ENCODE measurements around the gene SV2C.

DNA sequence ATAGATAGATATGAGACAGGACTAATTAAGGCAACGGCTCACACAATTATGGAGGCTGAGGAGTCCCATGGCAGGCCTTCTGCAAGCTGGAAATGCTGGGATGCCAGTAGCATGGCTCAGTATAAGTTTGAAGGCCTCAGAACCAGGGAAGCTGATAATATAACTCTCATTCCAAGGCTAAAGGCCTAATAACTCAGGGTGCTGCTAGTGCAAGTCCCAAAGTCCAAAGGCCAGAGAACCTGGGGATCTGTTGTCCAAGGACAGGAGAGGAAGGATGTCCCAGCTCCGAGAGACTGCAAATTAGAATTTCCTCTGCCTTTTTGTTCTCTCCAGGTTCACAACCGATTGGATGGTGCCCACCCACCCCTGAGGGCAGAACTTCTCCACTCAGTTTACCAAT is 114.5 kb downstream of the SV2C start:
- TF ChIP-seq, protein P1, sequence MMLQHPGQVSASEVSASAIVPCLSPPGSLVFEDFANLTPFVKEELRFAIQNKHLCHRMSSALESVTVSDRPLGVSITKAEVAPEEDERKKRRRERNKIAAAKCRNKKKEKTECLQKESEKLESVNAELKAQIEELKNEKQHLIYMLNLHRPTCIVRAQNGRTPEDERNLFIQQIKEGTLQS (CRISPR knock-in tag; conservative IDR thresholded peaks at IDR 0.05), result no peak
- TF ChIP-seq, protein P2, sequence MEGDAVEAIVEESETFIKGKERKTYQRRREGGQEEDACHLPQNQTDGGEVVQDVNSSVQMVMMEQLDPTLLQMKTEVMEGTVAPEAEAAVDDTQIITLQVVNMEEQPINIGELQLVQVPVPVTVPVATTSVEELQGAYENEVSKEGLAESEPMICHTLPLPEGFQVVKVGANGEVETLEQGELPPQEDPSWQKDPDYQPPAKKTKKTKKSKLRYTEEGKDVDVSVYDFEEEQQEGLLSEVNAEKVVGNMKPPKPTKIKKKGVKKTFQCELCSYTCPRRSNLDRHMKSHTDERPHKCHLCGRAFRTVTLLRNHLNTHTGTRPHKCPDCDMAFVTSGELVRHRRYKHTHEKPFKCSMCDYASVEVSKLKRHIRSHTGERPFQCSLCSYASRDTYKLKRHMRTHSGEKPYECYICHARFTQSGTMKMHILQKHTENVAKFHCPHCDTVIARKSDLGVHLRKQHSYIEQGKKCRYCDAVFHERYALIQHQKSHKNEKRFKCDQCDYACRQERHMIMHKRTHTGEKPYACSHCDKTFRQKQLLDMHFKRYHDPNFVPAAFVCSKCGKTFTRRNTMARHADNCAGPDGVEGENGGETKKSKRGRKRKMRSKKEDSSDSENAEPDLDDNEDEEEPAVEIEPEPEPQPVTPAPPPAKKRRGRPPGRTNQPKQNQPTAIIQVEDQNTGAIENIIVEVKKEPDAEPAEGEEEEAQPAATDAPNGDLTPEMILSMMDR (IDR thresholded peaks at IDR 0.05), result no peak
- no peak for TF ChIP-seq IRF2 (CRISPR knock-in tag; IDR thresholded peaks at IDR 0.05; ENCODE audit: borderline replicate concordance, low read depth)
